GM19043 (cell line): Measurements from ENCODE around the gene UGDH.
"Not testable (repeated sequence)": the region's sequence is repeated elsewhere in the genome, so short reads cannot be mapped to it uniquely, and the experiment has no call there.

Experiments
- ATAC-seq: cut with Tn5 transposase; IDR thresholded peaks from one replicate; pipeline ENCODE4 v1.9.1; 2021; ENCODE audit warnings: low read depth; ENCODE audit not compliant: unreplicated experiment

UGDH gene

GRCh38 chr4:39527296-39528060, at the start of gene UGDH:
Gene UGDH, minus strand, starts transcription at chr4:39527439. Its CDS starts 5,927 bp downstream, at chr4:39521512.
- ATAC-seq = peak; percentile 95

GRCh38 chr4:39574946-39575345, 47.7 kb upstream of the UGDH start:
- no peak for ATAC-seq

GRCh38 chr4:39571504-39571903, 44.3 kb upstream of the UGDH start:
- no peak for ATAC-seq

- ATAC-seq = no peak
Observed at GRCh38 chr4:39571054-39571453, 43.8 kb upstream of the UGDH start.

- ATAC-seq = no peak
Observed at GRCh38 chr4:39569209-39569608, 42.0 kb upstream of the UGDH start.

GRCh38 chr4:39568805-39569204, 41.6 kb upstream of the UGDH start:
- no peak for ATAC-seq

GRCh38 chr4:39565878-39566600, 38.8 kb upstream of the UGDH start:
- ATAC-seq = no peak

GRCh38 chr4:39563346-39563847, 36.2 kb upstream of the UGDH start:
- no peak for ATAC-seq

GRCh38 chr4:39562792-39563191, 35.6 kb upstream of the UGDH start:
- ATAC-seq = no peak

GRCh38 chr4:39559626-39560025, 32.4 kb upstream of the UGDH start:
- no peak for ATAC-seq

- ATAC-seq = no peak
Observed at GRCh38 chr4:39555472-39555871, 28.2 kb upstream of the UGDH start.

- ATAC-seq = no peak
Observed at GRCh38 chr4:39548425-39549067, 21.3 kb upstream of the UGDH start.

- no peak for ATAC-seq
Observed at GRCh38 chr4:39544580-39545315, 17.5 kb upstream of the UGDH start.

GRCh38 chr4:39544080-39544479, 16.8 kb upstream of the UGDH start:
- not testable (repeated sequence) for ATAC-seq

- no peak for ATAC-seq
Observed at GRCh38 chr4:39543034-39543433, 15.8 kb upstream of the UGDH start.

- ATAC-seq = no peak
Observed at GRCh38 chr4:39542611-39543012, 15.4 kb upstream of the UGDH start.

- no peak for ATAC-seq
Observed at GRCh38 chr4:39541987-39542610, 14.9 kb upstream of the UGDH start.

- ATAC-seq = no peak
Observed at GRCh38 chr4:39539089-39539611, 11.9 kb upstream of the UGDH start.

GRCh38 chr4:39533541-39533940, 6.3 kb upstream of the UGDH start:
- ATAC-seq = no peak

GRCh38 chr4:39532237-39532636, 5.0 kb upstream of the UGDH start:
- not testable (repeated sequence) for ATAC-seq
